Stromal cell of bone marrow (primary cell): Measurements from ENCODE around the gene FCRL5.

Source experiments
- DNase-seq: peaks from one replicate; pipeline ENCODE4 v3.0.0-alpha.2; 2012; ENCODE audit warnings: low read depth

FCRL5 gene

GRCh38 chr1:157523774-157524493, 28.4 kb downstream of the FCRL5 start:
- DNase-seq: no peak

GRCh38 chr1:157521056-157521455, 31.3 kb downstream of the FCRL5 start:
- DNase-seq: no peak

GRCh38 chr1:157520386-157520935, 31.9 kb downstream of the FCRL5 start:
- no peak for DNase-seq

GRCh38 chr1:157519451-157519850, 32.9 kb downstream of the FCRL5 start:
- no peak for DNase-seq

GRCh38 chr1:157517016-157517415, 35.3 kb downstream of the FCRL5 start:
- no peak for DNase-seq

GRCh38 chr1:157515709-157516108, 36.6 kb downstream of the FCRL5 start:
- no peak for DNase-seq

- no peak for DNase-seq
Observed at GRCh38 chr1:157515141-157515540, 37.2 kb downstream of the FCRL5 start.

- DNase-seq: no peak
Observed at GRCh38 chr1:157512036-157512969, 40.0 kb downstream of the FCRL5 start.

GRCh38 chr1:157509546-157510232, 42.6 kb downstream of the FCRL5 start:
- no peak for DNase-seq

GRCh38 chr1:157505481-157506272, 46.6 kb downstream of the FCRL5 start:
- DNase-seq: peak; percentile 50

- no peak for DNase-seq
Observed at GRCh38 chr1:157504646-157505045, 47.7 kb downstream of the FCRL5 start.

GRCh38 chr1:157499521-157499920, 52.8 kb downstream of the FCRL5 start:
- no peak for DNase-seq

GRCh38 chr1:157498736-157499090, 53.6 kb downstream of the FCRL5 start:
- DNase-seq: no peak

- DNase-seq: no peak
Observed at GRCh38 chr1:157497987-157498735, 54.2 kb downstream of the FCRL5 start.

GRCh38 chr1:157497284-157497683, 55.0 kb downstream of the FCRL5 start:
- DNase-seq: no peak

GRCh38 chr1:157496121-157496526, 56.2 kb downstream of the FCRL5 start:
- DNase-seq: peak; percentile 6

GRCh38 chr1:157495285-157495684, 57.0 kb downstream of the FCRL5 start:
- no peak for DNase-seq

GRCh38 chr1:157494093-157494492, 58.2 kb downstream of the FCRL5 start:
- no peak for DNase-seq

GRCh38 chr1:157490467-157491165, 61.7 kb downstream of the FCRL5 start:
- DNase-seq: peak; percentile 31

GRCh38 chr1:157488156-157488555, 64.2 kb downstream of the FCRL5 start:
- no peak for DNase-seq
